HEK293 (cell line): ENCODE measurements around the gene PRF1.
"Not testable (repeated sequence)": the region's sequence is repeated elsewhere in the genome, so short reads cannot be mapped to it uniquely, and the experiment has no call there.

Experiments
- KLF16 ChIP-seq: fragments of 450-650 bp; formaldehyde crosslinking; IDR thresholded peaks from 2 replicates; pipeline ENCODE4 v1.5.1; 2017; ENCODE audit warnings: missing biosample characterization, missing genetic modification characterization
- SALL2 ChIP-seq: fragments of 450-650 bp; formaldehyde crosslinking; IDR thresholded peaks from 2 replicates; pipeline ENCODE4 v1.5.0; 2017; ENCODE audit warnings: missing biosample characterization, mild to moderate bottlenecking, missing genetic modification characterization, borderline replicate concordance
- ZBTB48 ChIP-seq: fragments of 450-650 bp; formaldehyde crosslinking; IDR thresholded peaks from 2 replicates; pipeline ENCODE4 v1.5.1; 2016; ENCODE audit warnings: missing biosample characterization, missing genetic modification characterization
- ZNF561 ChIP-seq: fragments of 450-650 bp; IDR thresholded peaks from 2 replicates; pipeline ENCODE4 v1.5.1; 2018; ENCODE audit warnings: missing biosample characterization, missing genetic modification characterization, borderline replicate concordance
- TF ChIP-seq, protein P1 (sequence below): fragments of 450-650 bp; formaldehyde crosslinking; IDR thresholded peaks from 2 replicates; pipeline ENCODE4 v1.5.1; 2016; ENCODE audit warnings: missing biosample characterization, missing genetic modification characterization
- TF ChIP-seq, protein P2 (sequence below): fragments of 450-650 bp; formaldehyde crosslinking; IDR thresholded peaks from 2 replicates; pipeline ENCODE4 v1.5.1; 2016; ENCODE audit warnings: missing biosample characterization, missing genetic modification characterization

DNA sequence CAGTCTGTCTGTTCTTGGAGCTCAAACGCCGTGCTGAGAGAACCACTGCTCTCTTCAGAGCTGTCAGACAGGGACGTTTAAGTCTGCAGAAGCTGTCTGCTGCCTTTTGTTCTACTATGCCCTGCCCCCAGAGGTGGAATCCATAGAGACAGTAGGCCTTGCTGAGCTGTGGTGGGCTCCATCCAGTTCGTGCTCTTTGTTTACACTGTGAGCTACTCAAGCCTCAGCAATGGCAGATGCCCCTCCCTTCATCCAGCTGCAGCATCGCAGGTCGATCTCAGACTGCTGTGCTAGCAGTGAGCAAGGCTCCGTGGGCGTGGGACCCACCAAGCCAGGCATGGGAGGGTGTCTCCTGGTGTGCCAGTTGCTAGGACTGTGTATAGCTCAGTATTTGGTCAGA lies 42.4 kb upstream of the PRF1 start:
- TF ChIP-seq ZNF561 (tag by site-specific recombination); SALL2; ZBTB48 (tag by site-specific recombination); KLF16 (tag by site-specific recombination): not testable (repeated sequence)
- TF ChIP-seq, protein P1, sequence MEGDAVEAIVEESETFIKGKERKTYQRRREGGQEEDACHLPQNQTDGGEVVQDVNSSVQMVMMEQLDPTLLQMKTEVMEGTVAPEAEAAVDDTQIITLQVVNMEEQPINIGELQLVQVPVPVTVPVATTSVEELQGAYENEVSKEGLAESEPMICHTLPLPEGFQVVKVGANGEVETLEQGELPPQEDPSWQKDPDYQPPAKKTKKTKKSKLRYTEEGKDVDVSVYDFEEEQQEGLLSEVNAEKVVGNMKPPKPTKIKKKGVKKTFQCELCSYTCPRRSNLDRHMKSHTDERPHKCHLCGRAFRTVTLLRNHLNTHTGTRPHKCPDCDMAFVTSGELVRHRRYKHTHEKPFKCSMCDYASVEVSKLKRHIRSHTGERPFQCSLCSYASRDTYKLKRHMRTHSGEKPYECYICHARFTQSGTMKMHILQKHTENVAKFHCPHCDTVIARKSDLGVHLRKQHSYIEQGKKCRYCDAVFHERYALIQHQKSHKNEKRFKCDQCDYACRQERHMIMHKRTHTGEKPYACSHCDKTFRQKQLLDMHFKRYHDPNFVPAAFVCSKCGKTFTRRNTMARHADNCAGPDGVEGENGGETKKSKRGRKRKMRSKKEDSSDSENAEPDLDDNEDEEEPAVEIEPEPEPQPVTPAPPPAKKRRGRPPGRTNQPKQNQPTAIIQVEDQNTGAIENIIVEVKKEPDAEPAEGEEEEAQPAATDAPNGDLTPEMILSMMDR, result not testable (repeated sequence)
- TF ChIP-seq, protein P2, sequence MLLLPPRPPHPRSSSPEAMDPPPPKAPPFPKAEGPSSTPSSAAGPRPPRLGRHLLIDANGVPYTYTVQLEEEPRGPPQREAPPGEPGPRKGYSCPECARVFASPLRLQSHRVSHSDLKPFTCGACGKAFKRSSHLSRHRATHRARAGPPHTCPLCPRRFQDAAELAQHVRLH (tag by site-specific recombination), result not testable (repeated sequence)
